NCI-H1694 treated with DMSO at 0.1 percent for 48 hours (cell line): ENCODE measurements around the gene LRP1B.

Experiments
- DNase-seq: peaks from one replicate; lab custom pipeline; 2025; lab: John Stamatoyannopoulos, UW

Gene LRP1B

GRCh38 chr2:141666191-141666590 is 464.6 kb downstream of the LRP1B start:
- DNase-seq = no peak

- DNase-seq = no peak
These were observed 470.6 kb downstream of the LRP1B start for GRCh38 chr2:141660232-141660631.

DNA sequence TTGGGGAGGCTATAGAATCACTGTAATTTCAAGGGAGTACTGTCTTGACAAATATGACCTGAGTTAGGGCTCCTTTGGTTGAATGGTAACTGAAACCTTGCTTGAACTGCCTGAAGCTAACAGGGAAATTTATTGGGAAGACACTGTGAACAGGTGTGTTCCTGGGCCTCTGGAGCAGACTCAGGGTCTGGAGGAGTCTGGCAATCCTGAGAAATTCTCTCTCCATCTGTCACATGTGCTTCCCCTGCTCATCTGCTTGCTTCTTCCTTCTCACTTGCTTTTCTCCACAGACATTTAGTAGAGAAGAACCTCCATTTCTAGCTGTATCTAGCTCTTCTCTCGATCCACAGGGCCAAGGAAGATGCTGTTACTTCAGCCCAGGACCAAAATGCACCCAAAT is 476.5 kb downstream of the LRP1B start:
- no peak for DNase-seq

DNA sequence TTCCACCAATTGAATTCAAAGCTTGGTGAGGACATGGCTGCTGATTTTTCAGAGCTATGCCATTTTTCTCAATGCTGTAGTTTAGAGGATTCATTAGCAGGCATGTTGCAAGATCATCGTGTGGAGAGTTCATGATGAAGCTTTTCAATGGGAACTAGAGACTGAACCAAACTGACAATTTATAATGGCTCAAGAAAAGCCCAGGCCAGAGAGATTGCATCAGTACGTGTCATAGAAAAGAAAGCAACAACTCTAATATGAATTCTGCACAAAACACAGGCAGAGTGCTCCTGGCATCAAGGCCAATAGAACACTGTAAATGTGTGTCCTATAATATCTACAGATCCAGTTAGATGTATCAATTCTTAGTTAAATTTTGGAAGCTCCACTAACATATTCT is 477.6 kb downstream of the LRP1B start:
- no peak for DNase-seq

DNA sequence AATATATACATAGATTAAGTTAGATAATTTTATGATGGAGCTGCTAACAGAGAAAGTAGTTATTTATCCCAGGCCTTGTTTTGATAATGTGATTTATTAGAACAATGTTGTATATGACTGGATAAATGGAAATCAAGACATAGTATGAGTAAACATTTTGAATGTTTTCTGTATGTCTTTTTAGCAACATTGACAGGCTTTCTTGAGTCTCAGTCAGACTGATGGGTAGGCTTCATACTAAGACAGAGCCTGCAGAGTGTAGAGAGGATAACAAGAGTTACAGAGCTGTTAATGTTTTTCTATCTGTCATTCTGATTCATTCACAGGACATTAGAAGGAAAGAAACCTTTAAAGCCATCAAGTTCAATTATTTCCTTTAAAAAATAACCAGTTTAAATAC is 478.5 kb downstream of the LRP1B start:
- DNase-seq = no peak

GRCh38 chr2:141647353-141647752 is 483.5 kb downstream of the LRP1B start:
- DNase-seq = no peak

- DNase-seq = no peak
These were observed 489.4 kb downstream of the LRP1B start for GRCh38 chr2:141641462-141641861.

- DNase-seq = no peak
These were observed 491.0 kb downstream of the LRP1B start for GRCh38 chr2:141639809-141640208.

DNA sequence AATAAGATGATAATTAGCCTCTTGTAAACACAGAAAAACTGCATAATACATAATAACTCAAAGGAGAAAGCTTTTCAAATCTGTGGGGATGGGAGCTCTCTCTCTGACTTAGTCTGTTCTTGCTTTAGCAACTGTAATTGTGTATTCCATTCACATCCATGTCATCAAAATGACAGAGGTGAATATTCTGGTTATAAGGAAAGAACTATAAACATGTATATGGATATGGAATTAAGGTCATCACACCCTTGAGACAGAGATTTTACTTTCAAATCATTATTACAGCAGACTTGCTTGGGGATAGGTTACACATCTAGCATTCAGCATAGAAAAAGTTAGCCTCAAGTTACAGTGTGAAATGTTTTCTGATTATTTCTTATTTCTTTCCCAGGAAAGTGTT is 497.7 kb downstream of the LRP1B start:
- DNase-seq = no peak

- peak; percentile 23 for DNase-seq
These were observed 500.3 kb downstream of the LRP1B start for GRCh38 chr2:141630407-141630930.

GRCh38 chr2:141620372-141620771 is 510.4 kb downstream of the LRP1B start:
- no peak for DNase-seq

- DNase-seq = no peak
These were observed 512.4 kb downstream of the LRP1B start for GRCh38 chr2:141618457-141618856.

GRCh38 chr2:141611981-141612380 is 518.8 kb downstream of the LRP1B start:
- no peak for DNase-seq

DNA sequence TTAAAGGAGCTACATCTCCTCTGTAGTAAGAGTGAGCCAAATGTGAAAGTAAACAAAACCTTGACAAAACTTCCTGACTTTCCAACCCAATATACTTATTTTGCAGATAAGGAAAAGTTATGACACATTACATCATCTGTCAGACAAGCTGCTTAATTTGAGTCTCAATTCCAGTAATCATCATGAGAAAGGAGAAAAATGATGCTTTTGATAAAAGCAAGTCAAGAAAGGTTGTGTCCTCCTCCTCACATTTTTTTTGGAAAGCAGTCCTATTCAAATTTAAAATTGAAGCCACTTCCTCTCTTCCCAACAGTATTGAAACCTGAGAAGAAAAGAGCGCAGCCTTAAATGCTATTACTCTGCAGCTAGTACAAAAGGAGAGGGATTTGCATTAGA is 519.6 kb downstream of the LRP1B start:
- no peak for DNase-seq

DNA sequence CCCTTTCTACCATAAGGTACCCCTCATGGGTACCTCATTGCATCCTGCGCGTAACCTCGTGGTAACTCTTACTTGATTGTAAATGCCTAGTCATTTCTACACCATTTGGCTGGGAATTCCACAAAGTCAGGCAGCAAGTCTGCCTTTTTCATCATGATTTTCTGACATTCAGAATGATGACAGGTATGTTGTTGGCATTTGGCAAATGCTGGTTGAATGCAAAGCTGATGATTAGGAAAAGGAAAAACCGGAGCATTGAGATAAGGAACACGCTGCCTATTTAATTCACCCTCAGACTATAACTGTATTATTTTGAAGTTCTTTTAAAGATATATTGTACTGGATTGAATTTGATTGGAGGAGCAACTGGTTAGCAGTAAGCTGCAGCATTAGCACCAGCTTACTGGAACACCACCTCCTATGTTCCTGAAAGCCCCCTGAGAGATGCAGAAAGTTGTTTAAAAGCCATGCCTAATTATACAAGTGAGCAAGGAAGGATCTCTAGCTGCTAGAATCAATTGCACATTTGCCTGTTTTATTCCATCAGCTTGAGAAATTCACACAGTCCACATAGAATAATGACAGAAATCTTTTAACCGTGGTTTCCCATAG is 520.1 kb downstream of the LRP1B start:
- no peak for DNase-seq

DNA sequence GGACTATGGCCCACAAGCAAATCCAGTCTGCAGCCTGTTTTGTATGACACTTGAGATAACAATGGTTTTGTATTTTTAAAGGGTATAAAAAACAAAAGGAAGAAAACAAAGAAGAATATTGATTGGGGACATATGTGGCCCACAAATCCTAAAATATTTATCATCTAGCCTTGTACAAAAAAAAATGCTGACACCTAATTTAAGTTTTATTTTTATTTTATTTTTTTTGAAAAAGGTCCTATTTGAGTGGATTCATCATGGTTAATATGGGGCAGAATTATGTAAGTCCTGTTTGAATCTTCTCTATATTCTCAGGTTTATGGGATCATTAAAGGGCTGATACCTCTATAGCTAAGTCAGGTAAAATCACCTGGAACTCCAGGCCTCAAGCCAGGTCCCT is 525.7 kb downstream of the LRP1B start:
- DNase-seq = no peak

DNA sequence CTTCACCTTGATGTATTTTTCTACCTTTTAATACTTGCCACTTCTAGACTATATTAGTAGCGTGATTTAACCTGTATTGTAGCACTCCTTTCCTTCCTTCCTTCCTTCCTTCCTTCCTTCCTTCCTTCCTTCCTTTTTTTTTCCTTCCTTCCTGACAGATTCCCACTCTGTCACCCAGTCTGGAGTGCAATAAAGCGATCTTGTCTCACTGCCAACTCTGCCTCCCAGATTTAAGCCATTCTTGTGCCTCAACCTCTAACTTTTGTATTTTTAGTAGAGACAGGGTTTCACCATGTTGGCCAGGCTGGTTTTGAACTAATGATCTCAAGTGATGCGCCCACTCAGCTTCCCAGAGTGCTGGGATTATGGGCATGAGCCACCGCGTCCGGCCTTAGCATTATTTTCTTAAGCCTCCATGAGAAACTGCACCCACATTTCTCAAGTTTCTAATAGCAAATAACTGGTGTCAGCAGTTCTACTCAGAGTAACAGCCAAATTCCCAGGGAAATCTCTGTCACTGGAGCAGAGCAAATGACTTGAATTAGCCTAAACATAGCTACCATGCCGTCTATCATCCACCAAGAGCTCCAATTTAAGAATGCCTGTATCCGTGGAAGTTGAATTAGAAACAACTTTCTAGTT is 529.2 kb downstream of the LRP1B start:
- DNase-seq = no peak

GRCh38 chr2:141599721-141600120 is 531.1 kb downstream of the LRP1B start:
- DNase-seq = no peak

GRCh38 chr2:141598982-141599381 is 531.8 kb downstream of the LRP1B start:
- no peak for DNase-seq

GRCh38 chr2:141595316-141595920 is 535.4 kb downstream of the LRP1B start:
- DNase-seq = peak; percentile 73

DNA sequence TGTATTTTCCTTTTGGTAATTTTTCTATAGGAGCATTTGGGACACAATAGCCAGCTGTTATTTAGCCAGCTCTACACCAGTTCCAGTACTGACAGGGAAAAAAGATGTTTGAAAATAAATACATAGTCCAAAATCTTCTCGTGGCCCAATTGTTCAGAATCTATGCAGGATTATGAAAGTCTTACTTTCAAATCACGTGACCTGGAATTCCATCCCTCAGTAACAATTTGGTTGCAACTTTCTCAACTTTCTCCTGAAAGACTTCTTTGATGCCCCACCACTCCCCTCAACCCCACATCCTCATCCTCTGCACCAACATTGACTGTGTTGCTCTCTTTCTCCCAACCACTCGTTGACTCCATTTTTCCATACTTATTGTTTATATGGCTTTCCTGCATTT is 539.0 kb downstream of the LRP1B start:
- no peak for DNase-seq

GRCh38 chr2:141590620-141591019 is 540.2 kb downstream of the LRP1B start:
- DNase-seq = no peak

- DNase-seq = no peak
These were observed 541.5 kb downstream of the LRP1B start for GRCh38 chr2:141589314-141589713.

- no peak for DNase-seq
These were observed 543.8 kb downstream of the LRP1B start for GRCh38 chr2:141586985-141587384.
